Activated effector memory CD4-positive, alpha-beta T cell treated with anti-CD3 and anti-CD28 coated beads, Interleukin-2, amount 50 U/mL, for 16 hours (primary cell): ENCODE data around the gene FBXO36.
A peak's percentile ranks its signal among the peaks of the same experiment; 100 is the strongest.
"Not testable (repeated sequence)": the region's sequence is repeated elsewhere in the genome, so short reads cannot be mapped to it uniquely, and the experiment has no call there.

ENCODE experiments used
- DNase-seq: peaks from one replicate; pipeline ENCODE4 v3.0.0-alpha.2; 2020

FBXO36 gene

GRCh38 chr2:229922449-229923386, at the start of gene FBXO36:
TSS of gene FBXO36 (plus strand) at chr2:229922503. CDS start at chr2:229922514, 11 bp downstream.
- peak; percentile 97 for DNase-seq

- DNase-seq: no peak
These were observed 49.2 kb upstream of the FBXO36 start for GRCh38 chr2:229873123-229873581.

GRCh38 chr2:229874647-229875046, 47.7 kb upstream of the FBXO36 start:
- no peak for DNase-seq

DNA sequence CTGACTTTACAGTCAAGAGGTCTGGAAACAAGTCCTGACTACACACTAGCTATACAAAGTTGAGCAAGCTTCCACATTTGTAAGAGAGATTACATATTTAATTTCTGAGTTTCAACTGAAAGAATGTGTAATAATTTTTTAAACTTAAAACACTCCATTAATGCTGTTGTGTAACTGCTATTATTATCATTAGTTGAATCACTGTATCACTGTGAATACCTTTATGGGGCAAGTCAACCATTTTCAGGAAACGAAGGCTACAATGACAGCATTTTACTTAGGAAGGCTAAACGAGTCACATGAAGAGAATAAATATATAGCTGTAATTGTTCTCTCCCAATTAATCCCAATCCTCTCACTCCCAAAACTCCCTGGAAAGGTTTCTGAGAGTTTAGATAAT, 46.8 kb upstream of the FBXO36 start:
- no peak for DNase-seq

- DNase-seq: no peak
These were observed 42.9 kb upstream of the FBXO36 start for GRCh38 chr2:229879191-229879950.

GRCh38 chr2:229880892-229881586, 41.3 kb upstream of the FBXO36 start:
- DNase-seq: no peak

GRCh38 chr2:229882583-229882982, 39.7 kb upstream of the FBXO36 start:
- no peak for DNase-seq

DNA sequence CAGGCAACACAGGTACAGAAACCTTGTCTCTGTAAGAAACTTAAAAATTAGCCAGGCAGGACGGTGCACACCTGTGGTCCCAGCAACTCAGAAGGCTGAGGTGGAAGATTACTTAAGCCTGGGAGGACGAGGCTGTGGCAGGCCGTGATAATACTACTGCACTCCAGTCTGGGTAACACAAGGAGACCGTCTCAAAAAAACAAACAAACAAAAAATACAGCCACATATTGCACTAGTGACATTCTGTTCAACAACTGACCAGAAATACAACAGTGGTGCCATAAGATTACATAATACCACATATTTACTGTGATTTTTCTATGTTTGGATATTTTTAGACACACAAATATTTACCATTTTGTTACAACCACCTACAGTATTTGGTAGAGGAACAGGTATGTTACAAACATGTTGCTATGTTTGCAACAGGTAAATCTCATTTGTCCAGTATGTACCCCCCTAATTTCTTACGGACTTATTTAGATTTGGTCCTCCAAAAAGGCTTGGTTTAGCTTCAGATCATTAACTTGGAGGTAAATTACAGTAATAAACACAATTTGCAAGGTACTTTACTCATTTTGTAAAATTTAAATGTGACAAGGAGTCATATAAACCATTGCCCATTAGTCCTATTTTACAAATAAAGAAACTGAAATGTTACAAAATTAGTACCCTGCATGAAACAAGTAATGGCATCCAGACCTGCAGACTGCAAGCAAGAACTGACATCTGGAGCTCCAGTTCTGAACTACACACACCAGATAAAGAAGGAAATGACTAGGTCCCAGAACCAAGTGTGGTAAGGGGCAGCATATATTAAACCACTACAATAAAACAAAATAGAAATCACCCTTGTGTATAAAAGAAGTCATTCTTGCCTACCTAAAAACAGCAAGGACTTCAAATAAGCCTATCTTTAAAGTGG, 37.3 kb upstream of the FBXO36 start:
- DNase-seq: no peak

GRCh38 chr2:229887441-229887840, 34.9 kb upstream of the FBXO36 start:
- no peak for DNase-seq

GRCh38 chr2:229888031-229888430, 34.3 kb upstream of the FBXO36 start:
- DNase-seq: no peak

DNA sequence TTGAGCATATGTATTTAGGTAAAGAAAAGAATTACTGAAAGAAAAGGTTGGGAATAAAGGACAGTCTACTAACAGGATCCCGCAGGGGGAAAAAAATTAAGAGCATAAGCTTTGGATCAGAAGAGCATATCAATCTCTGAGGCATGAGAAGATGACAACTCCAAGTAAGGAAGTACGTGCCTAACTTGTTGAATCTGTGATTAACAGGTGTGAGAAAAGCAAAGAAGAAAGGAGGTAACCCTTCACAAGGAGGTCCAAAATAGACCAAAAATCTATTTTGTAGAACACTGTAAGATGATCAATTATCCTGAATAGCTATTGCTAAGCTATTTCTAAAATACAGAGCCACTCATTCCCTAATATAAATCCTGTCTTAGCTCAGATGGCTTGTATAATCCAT, 33.3 kb upstream of the FBXO36 start:
- DNase-seq: no peak

GRCh38 chr2:229896857-229897256, 25.4 kb upstream of the FBXO36 start:
- DNase-seq: no peak

GRCh38 chr2:229899604-229900003, 22.7 kb upstream of the FBXO36 start:
- DNase-seq: no peak

DNA sequence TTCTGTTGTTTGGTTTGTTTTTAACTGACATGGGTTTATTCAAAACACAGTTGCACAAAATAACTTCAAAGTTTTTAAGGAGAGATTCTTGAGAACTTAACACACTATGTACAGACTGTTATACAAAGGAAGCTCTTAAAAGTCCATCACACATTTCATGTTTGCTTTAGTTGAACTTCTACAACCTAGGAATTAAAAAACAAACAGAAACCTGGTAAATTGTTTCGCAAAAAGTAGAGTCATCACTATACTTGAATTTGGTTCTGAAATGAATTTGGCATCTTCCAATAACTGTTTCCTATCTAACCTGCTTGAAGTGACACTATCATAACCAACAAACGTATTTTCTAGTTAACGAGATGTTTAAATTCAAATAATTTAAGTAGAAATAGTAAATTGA, 22.3 kb upstream of the FBXO36 start:
- no peak for DNase-seq

GRCh38 chr2:229900514-229900913, 21.8 kb upstream of the FBXO36 start:
- not testable (repeated sequence) for DNase-seq

DNA sequence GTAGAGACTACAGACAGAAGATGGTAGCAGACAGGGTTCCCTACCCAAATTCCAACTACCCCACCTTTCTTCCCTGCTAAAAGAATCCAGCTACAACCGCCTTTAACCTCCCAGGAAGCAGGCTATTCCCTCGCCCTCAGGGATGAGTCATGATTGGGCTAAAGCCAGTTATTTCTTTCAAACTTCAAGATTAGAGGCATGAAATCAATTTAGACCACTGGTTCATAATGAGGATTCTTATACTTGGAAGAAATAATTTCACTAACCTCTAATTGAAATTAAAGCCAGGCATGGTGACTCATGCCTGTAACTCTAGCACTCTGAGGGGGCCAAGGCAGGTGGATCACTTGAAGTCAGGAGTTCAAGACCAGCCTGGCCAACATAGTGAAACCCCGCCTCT, 20.5 kb upstream of the FBXO36 start:
- DNase-seq: no peak

DNA sequence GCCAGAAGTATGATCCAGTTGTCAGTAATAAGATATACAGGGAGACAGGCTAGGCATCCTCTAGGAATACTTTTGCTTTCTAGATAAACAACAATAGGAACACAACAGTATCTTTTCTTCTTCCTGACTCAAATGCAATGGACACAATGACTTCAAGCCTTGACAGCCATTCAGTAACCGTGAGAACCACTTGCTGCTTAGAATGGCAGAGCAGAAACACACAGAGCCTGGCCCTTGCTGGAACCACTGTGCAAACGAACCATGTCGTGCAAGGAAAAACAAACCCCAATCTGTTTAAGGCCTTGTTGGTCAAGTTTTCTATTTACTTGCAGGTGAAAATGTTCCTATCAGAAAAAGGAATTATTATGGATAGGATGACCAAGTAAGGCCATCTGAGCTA, 19.3 kb upstream of the FBXO36 start:
- no peak for DNase-seq

DNA sequence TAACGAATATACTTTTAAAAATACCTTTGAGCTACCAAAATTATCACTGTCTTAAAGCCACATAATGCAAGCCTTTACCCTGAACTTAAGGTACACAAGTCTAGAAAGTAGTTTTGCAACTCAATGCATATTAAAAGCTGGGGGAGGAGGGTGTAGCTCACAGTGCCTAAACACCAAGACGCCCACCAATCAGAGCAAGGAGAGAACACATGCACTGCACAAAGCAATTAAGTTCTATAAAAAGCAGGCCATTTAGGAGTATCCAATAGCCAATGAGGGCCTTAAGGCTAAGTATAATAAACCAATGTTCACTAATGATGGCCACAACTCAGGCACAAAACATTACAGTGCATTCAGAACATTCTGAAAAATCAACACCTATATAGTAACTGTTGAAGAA, 16.7 kb upstream of the FBXO36 start:
- DNase-seq: no peak

- DNase-seq: no peak
These were observed 13.2 kb upstream of the FBXO36 start for GRCh38 chr2:229909090-229909489.

GRCh38 chr2:229910147-229910831, 12.0 kb upstream of the FBXO36 start:
- DNase-seq: no peak

DNA sequence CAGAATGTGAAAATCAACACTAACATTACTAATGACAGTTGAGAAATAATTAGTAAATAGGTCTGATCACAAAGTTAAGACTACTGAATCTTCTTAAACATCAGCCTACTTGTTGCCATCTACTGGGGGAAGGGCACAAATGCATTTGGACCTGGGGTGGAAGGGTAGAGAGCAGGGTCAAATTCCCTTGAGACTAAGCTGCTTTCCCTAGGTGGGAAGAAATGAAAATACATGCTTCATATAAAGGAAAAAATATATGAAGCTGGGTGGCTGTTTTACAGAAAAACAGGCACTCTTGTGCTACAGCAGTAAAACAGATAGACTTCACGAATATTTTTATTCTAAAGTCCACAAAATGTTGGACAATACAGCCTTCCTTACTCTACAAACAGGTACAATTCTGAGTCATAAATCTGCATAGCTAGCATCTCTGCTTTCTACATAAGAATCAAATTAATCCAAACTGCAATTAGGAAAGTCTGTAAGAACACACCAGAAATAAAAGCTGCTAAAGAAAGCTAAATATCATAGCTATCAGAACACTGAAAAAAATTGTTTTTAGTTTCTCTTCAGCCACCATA, 11.4 kb upstream of the FBXO36 start:
- DNase-seq: no peak
